DMS114 treated with DMSO at 0.1 percent for 48 hours (cell line): ENCODE results near the gene ZNF365.
A peak's percentile ranks its signal among the peaks of the same experiment; 100 is the strongest.

ENCODE experiments used
- DNase-seq: peaks from one replicate; lab custom pipeline; 2025; ENCODE audit not compliant: unreplicated experiment; lab: John Stamatoyannopoulos, UW

The ZNF365 gene

DNA sequence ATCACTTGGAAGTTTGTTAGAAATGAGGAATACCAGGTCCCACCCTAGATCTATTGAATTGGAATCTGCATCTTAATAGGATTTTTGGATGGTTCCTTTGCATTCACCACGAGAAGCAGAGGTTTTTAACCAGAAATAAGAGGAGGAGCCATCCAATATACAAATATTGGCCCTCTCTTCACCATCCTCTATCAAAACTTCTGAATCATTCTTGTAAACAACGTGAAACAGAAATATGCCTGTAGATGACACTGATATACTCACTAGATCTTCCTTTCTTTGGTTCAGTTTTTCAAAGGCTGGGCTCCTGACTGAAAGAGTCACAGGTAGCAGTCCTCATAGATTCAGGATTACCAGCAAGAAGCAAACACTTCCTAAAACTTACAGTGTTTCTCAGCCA is 39.5 kb downstream of the ZNF365 start:
- no peak for DNase-seq

DNA sequence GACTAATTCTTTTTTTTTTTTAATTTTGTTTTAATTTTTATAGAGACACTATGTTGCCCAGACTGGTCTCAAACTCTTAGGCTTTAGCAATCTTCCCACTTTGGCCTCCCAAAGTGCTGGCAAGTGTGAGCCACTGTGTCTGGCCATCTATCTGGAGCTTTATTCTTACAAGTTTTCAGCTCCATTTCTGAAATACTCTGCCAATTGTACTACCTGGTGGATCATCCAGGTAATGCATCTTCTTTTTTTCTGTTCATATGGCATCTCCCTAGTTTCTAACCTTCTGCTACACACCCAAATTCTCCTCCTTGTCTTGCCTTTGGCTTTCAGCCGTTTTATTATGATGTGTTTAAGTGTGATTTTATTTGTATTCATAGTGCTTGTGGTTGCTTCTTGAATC is 40.2 kb downstream of the ZNF365 start:
- no peak for DNase-seq

DNA sequence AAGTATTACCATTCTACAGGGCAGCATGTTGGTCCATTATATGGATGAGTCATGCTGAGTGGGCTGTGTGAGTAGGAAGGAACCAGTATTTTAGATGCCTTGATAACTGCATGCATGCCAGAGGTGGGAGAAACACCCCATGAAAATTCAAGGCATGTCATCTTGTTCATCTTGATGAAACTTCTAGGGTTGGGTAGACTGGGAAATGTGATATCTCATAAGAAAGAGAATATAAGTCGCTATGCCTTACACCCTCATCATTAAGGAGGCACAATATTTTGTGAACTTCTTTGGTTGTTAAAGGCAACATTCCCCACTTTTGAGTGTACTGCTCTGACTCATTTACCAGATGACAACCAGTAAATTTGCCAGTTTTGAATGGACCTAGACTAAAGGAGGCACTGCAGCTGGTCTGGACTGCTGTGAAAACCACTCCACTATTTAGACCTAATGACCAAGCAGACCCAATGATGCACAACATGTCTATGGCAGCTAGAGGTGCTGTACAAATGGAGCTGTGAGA is 48.0 kb downstream of the ZNF365 start:
- no peak for DNase-seq

DNA sequence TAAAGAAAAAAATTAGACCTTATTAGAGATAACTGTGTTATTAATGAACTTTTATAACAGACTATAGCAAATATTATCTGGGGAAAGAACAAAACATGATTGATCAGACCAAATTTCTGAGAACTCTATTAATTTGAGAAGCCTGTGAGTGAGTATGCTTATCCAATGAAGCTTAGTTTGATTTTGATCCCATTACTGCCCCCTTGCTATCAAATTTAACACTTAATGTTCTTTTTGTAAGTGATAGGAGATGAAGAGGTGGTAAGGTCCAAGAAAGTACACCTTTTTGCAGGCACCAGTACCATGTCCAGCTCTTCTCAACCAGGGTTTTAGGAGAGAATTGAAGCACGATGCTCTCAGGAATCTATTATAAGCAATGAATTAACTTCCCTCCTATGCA is 49.9 kb downstream of the ZNF365 start:
- DNase-seq: no peak

DNA sequence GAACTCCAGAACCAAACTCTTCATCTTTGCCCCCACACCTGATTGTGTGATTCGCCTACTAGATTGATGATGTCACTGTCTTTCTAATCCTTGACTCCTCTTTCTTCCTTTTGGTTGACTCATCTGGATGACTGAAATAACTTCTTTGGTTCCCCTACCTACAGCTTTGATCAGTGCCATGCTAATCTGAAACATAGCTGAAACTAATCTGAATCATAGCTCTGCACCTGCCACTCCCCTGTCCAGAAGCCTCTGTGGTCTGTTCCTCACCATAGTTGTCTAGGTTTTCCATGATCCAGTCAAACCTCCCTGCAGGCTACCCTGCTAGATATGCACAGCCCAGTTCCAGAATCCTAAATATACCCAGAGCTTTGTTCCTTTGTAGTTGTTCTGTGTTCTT is 51.9 kb downstream of the ZNF365 start:
- no peak for DNase-seq

DNA sequence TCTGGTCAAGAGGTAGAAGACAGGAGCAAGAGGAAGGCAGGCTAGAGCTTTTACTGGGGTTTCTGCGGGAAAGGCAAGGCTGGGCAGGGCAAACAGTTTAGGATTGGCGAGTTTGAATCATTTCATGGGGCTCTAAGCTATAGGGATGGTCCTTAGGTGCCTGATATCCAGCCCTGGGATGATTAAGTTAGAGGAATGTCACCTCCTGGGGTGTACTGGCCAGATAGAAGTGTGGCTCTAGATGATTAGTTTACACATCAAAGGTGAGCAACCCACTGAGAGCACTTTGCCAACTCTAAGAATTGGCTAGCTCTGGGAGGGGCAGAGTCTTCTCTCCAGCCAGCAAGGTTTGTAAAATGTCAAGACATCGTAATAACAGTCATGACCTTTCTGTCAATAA is 52.4 kb downstream of the ZNF365 start:
- DNase-seq: no peak

DNA sequence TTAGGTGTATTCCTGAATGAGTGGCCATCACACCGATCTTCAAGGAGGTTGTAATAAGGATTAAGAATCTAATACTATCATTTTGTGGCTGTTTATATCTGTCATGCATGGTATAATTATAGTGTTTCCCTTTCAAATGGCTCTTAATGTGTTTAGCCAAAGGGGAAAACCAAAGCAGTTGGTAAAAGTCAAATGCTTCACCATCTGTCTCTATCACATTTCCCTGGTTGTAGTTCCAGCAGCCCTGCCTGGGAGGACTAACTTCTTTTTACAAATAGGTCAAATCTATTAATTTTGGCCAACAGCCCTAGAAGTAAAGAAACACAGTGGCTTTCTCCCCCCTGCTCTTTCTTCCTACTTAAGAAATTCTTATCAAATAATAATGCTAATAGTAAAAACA is 56.7 kb downstream of the ZNF365 start:
- DNase-seq: no peak

DNA sequence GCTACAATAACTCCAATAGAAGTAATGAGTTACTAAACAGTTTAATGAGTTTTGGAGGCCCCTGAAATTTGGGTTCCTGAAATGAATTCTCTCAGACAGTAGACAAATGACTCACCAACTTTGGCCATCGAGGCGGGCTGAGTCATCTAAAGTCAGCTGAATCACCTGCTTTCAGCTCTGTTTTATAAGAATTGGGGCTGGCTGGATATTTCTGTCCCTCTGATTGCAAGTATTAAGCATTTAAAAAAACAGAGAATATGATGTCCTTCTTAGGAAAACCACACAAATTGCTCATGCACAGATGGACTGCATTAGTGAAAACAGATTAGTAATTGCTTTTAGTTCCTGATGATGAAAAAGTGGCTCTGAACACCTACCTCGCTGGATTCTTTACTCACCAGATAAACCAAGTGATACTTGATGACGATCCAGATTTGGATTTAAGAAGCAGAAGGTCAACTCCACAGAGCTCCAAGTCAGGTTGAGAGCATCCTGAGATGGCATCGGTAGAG is 59.1 kb downstream of the ZNF365 start:
- no peak for DNase-seq

DNA sequence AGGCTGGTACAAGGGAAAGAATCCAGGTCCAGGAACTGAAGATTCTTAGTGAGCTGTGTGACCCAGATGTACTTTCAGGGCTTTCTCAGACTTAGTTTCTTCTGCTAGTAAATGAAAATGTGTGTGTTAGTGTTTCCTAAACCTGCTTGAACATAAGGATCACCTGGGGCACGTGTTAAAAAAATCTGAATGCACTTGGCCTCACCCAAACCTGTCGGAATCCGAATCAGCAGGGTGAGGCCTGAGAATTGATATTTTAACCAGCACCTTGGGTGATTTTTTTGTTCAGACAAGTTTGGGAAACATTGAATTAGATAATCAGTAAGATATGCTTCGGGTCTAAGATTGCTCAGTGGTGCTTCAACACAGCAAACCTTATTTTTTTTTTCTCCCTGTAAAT is 59.7 kb downstream of the ZNF365 start:
- no peak for DNase-seq

DNA sequence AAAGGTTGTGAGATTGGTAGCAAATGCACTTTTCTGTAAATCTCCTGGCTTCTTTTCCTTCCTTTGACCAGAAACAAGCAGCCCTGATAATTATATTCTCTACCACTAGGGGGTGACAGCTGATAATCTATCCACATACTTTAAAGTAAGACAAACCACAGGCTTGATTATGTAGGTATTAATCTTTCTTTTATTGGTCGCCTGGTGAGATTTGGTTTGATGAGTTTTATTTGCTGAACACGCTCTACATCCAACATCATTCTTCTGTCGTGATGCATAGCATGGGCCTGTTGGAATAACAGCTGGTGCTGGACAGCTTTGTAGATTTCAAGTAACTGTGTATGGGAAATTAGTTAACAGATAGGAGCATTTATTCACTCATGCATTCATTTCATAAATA is 63.5 kb downstream of the ZNF365 start:
- peak; percentile 59 for DNase-seq

DNA sequence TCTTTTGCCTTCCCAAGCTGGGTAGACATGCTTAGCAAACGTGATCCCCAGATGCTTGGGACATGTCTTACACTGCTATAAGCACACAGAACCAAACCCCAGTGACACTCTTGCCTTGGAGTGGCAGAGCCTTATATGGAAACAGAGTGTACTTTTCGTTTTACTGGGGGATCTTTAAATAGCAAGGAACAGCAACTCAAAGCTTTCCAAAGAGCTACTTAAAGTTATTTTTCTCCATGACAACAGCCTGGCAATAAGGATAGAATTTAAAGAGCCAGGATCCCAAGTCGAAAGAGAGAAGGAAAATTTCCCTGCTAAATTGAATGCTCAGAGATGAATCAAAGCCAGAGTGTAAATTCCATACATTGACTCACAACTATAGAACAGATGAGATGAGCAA is 67.8 kb downstream of the ZNF365 start:
- no peak for DNase-seq

DNA sequence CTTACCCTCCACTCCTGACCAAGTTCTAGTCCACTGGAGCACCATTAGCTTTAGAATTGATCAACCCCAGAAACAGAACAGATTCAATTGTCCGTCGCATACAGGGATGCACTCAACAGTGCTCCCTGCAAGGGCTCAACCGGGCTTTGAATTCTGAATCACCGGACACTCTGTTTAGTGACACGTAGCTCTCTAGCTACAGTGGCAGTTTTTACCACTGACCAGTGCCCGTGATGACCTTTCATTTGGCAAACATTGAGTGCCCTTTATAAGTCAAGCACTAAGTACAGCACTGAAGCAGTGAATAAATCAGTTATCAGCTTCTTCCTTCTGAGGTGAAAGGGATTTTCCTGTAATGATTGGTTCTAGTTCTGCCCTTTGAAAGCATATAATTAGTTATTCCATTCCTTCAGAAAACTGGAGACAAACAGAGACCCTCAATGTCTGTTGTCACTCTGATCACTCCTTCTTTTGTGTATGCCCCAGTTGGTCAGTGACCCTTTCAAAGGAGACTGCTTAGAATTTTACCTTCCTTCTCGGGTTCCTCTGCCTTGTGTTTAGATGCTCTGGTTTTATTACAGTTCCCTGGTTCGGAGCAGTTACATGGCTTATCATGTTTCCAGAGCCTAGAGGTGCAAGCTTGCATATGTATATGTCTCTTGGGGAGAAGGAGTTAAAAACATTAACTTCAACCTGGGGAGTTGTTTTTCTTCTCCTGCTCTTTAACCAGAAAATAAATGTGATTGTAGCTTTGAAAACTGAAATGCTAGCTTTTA is 68.9 kb downstream of the ZNF365 start:
- DNase-seq: no peak

DNA sequence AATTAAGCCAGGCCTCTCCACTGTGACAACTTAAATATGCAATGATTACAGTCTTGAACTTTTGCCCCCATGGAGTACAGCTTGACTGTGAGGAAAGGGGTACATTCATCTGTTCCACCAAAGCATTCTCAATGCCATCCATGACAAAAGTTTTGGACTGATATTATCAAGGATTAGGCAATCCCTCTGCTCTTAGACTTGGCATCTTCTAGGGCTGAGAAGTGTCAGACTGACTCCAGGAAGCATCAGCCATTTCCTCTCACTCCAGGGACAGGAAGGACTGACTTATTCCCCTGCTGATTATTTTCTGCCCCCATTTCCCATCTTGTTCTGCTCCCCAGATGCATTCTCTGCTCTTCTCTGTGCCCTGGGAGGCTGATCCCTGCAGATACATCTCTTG is 69.7 kb downstream of the ZNF365 start:
- DNase-seq: no peak

DNA sequence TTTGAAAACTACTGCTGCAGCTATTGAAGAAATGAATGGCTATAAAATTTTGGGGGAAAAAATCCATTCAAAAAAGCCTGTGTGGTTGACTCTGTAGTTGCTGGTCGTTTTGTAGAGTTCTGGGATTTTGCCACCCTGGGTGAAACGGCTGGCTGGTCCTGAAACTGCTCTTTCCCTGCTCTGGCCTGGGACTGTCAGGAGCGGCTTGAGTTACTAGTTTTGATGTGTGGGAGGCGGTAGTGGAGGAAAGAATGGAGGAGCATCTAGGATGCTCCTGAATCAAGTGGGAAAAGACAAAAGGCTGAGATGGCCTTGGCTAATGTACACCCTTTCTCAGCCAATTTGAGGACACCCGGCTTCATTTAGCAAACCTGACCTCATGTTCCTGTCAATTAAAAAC is 72.5 kb downstream of the ZNF365 start:
- no peak for DNase-seq

DNA sequence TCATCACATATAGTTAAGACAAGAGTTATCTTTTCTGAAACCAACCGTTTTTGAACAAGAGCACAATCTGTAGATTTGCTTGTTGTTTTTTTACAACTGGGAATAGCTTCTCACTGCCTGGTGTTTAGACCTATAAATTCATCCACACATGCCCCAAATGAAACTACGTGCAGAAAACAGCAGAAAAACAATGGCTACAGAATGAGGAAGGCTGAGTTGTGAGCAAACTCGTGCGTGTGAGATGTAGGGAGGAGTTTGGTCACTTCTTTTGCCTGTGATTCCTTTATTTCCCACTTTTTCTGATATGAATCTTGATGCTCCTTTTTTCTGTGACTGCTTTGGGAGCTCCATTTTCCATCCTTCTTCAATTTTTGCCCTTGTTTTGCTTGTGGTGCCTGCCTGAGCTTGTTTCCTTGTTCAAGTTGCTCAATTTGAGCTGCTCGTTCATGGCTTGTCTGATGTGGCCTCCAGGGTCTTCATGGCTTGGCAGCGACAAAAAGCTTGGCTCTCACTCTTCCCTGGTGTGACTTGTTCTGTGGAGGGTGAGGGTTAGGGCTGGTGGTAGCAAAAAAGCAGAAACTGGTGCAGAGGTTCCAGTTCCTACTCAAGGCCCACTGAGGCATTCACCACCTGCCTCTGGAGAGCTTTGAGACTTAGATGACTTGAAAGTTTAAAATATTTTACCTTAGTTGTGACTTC is 76.9 kb downstream of the ZNF365 start:
- DNase-seq: no peak

DNA sequence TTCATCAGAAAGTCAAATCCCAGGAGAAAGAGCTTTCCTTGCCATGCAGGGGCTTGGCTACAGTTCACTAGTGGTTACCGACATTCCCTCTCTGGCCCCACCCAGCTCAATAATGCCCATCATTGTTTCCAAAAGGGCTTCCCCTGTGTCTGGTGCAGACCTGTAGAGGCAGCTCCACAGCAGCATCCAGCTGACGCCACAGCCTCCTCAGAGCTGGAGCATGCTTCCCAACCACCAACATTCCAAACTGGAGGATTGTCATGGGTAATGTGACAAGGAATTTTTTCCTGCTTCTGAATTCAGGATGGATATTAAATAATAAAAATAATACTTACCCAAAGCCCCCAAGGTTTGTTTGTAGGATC is 77.4 kb downstream of the ZNF365 start:
- DNase-seq: no peak
